Astrocyte (in vitro differentiated cells and primary cell): Measurements from ENCODE around the gene ARNT2.

Source experiments
- EZH2 ChIP-seq: IDR thresholded peaks from 2 replicates; pipeline ENCODE4 v1.6.1; 2012; ENCODE audit warnings: mild to moderate bottlenecking, low read length, inconsistent platforms; ENCODE audit not compliant: insufficient read depth
- TF ChIP-seq, protein P1 (sequence below): IDR thresholded peaks from 2 replicates; pipeline ENCODE4 v1.5.1; 2011; ENCODE audit warnings: low read depth, mild to moderate bottlenecking, inconsistent platforms, low read length, moderate library complexity; ENCODE audit not compliant: insufficient read depth

DNA sequence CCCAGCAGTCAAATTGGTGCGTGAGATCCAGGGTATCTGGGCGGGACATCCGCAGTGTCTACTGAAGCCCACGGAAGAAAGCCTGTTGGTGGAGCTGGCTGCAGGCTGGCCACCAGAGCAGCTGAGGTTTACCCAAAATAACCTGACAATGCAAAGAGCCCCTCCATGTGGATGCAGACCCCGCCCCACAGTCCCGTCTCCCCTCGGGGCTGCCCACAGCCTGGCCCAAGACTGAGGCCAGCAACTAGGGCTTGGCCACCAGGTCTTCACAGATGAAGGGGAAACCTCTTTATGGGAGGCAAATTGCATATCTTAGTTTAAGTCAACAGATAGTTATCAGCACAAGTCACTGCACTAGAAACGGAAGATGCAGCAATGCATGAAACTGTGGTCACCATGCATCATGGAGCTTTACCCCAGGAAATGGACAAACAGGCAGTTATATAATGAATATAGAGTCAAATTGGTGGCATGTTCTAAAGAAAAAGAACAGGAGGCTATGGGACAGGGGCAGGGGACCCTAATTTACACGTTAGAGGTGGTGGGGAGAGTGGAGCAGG lies 86.3 kb downstream of the ARNT2 start:
- TF ChIP-seq, protein P1, sequence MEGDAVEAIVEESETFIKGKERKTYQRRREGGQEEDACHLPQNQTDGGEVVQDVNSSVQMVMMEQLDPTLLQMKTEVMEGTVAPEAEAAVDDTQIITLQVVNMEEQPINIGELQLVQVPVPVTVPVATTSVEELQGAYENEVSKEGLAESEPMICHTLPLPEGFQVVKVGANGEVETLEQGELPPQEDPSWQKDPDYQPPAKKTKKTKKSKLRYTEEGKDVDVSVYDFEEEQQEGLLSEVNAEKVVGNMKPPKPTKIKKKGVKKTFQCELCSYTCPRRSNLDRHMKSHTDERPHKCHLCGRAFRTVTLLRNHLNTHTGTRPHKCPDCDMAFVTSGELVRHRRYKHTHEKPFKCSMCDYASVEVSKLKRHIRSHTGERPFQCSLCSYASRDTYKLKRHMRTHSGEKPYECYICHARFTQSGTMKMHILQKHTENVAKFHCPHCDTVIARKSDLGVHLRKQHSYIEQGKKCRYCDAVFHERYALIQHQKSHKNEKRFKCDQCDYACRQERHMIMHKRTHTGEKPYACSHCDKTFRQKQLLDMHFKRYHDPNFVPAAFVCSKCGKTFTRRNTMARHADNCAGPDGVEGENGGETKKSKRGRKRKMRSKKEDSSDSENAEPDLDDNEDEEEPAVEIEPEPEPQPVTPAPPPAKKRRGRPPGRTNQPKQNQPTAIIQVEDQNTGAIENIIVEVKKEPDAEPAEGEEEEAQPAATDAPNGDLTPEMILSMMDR, result no peak
- no peak for TF ChIP-seq EZH2
